ENCODE results near the gene LHX1.

GRCh38 chr17:36935671-36936454 is 1.4 kb upstream of the LHX1 start:
- TF ChIP-seq, protein P1, sequence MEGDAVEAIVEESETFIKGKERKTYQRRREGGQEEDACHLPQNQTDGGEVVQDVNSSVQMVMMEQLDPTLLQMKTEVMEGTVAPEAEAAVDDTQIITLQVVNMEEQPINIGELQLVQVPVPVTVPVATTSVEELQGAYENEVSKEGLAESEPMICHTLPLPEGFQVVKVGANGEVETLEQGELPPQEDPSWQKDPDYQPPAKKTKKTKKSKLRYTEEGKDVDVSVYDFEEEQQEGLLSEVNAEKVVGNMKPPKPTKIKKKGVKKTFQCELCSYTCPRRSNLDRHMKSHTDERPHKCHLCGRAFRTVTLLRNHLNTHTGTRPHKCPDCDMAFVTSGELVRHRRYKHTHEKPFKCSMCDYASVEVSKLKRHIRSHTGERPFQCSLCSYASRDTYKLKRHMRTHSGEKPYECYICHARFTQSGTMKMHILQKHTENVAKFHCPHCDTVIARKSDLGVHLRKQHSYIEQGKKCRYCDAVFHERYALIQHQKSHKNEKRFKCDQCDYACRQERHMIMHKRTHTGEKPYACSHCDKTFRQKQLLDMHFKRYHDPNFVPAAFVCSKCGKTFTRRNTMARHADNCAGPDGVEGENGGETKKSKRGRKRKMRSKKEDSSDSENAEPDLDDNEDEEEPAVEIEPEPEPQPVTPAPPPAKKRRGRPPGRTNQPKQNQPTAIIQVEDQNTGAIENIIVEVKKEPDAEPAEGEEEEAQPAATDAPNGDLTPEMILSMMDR (IDR thresholded peaks at IDR 0.05), result no peak
- no peak for TF ChIP-seq POLR2A (IDR thresholded peaks at IDR 0.05)
